NCI-H146 (cell line): ENCODE measurements around the gene ZNF335.

Source experiments
- DNase-seq: peaks from one replicate; lab custom pipeline; 2025; lab: John Stamatoyannopoulos, UW

Gene ZNF335

GRCh38 chr20:45971675-45972499 lies at the start of gene ZNF335:
ZNF335 (minus strand) TSS chr20:45972203; CDS start chr20:45971410, 793 bp downstream.
- DNase-seq = peak; percentile 96

DNA sequence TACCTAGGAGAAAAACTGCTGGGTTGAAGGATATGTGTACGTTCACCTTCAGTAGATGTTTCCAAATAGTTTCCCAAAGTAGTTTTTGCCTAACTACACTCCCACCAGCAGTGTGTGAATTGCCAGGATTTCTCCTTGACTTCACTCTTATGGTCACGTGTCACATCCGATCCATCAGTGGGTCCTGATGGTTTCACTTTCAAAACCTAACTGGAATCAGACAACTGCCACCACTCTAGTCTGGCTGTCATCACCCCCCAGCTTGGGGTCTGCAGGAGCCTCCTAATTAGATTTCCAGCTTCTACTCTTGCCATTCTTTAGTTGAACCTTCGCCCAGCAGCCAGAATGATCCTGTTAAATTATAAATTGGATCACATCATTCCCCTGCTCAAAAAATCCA lies 48.6 kb upstream of the ZNF335 start:
- DNase-seq = no peak

- DNase-seq = no peak
Measured at GRCh38 chr20:46018611-46019010, 46.6 kb upstream of the ZNF335 start.

- DNase-seq = no peak
Measured at GRCh38 chr20:46018112-46018511, 46.1 kb upstream of the ZNF335 start.

- no peak for DNase-seq
Measured at GRCh38 chr20:46017272-46017671, 45.3 kb upstream of the ZNF335 start.

- DNase-seq = no peak
Measured at GRCh38 chr20:46014517-46015396, 42.8 kb upstream of the ZNF335 start.

DNA sequence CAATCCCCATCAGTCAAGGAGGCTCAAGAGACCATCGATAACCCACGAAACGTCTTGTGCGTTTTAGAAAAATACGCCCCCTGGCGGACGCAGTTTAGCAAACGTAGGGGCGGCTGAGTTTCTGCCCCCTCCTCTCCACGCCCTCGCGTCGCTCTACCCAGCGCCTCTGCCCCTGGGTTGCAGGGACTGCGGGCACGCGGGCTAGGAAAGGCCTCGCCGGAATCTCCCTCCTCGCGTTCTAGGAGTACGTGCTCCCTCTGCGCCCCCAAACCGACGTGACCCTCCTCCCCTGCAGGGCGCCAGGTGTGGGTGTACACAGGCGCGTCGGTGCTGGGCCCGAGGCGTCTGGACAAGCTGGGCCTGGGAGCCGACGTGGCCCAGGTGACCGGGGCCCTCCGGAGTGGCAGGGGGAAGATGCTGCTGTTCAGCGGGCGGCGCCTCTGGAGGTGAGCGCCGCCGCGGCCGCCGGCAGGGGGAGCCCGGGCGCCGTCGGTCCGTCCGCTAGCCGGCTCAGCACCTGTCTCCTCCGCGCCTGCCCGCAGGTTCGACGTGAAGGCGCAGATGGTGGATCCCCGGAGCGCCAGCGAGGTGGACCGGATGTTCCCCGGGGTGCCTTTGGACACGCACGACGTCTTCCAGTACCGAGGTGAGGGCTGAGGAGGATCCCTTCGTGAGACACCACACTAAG lies 42.0 kb upstream of the ZNF335 start:
- DNase-seq = peak; percentile 86

- DNase-seq = peak; percentile 75
Measured at GRCh38 chr20:46013322-46013828, 41.4 kb upstream of the ZNF335 start.

GRCh38 chr20:46012921-46013320 lies 40.9 kb upstream of the ZNF335 start:
- no peak for DNase-seq

DNA sequence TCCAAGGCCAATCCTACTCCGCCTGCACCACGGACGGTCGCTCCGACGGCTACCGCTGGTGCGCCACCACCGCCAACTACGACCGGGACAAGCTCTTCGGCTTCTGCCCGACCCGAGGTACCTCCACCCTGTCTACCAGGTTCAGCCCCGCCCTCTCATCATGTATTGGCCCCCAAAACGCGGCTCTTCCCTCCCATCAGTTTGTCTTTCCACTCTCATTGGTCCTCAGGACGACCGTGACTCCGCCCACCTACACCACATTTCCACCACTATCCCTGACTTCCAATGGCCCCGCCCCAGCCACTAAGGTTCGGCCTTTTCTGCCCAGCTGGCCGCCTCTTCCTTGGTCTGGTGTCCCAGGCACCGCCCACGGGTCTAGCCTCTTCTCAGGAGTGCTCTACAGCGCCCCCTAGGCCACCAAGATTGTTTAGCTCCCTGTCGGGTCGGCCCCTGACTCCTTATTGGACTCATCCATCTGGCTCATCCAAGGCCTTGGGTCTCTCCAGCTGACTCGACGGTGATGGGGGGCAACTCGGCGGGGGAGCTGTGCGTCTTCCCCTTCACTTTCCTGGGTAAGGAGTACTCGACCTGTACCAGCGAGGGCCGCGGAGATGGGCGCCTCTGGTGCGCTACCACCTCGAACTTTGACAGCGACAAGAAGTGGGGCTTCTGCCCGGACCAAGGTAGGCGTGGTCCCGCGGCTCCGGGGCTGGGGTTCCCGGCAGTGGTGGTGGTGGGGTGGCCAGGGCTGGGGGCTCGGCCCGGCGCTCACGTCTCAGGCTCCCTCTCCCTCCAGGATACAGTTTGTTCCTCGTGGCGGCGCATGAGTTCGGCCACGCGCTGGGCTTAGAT lies 39.9 kb upstream of the ZNF335 start:
- peak; percentile 30 for DNase-seq

- DNase-seq = peak; percentile 37
Measured at GRCh38 chr20:46010491-46011391, 38.7 kb upstream of the ZNF335 start.

DNA sequence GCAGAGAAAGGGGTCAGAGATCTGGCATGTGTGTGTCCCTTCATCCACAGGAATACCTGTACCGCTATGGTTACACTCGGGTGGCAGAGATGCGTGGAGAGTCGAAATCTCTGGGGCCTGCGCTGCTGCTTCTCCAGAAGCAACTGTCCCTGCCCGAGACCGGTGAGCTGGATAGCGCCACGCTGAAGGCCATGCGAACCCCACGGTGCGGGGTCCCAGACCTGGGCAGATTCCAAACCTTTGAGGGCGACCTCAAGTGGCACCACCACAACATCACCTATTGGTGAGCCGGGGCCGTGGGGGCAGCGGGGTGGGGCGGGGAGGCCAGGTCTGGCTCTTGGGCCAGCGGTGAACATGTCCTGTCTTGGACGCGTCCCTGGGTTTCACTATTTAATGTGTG lies 37.8 kb upstream of the ZNF335 start:
- no peak for DNase-seq

- DNase-seq = no peak
Measured at GRCh38 chr20:46007671-46008070, 35.7 kb upstream of the ZNF335 start.

- DNase-seq = no peak
Measured at GRCh38 chr20:46006964-46007363, 35.0 kb upstream of the ZNF335 start.

DNA sequence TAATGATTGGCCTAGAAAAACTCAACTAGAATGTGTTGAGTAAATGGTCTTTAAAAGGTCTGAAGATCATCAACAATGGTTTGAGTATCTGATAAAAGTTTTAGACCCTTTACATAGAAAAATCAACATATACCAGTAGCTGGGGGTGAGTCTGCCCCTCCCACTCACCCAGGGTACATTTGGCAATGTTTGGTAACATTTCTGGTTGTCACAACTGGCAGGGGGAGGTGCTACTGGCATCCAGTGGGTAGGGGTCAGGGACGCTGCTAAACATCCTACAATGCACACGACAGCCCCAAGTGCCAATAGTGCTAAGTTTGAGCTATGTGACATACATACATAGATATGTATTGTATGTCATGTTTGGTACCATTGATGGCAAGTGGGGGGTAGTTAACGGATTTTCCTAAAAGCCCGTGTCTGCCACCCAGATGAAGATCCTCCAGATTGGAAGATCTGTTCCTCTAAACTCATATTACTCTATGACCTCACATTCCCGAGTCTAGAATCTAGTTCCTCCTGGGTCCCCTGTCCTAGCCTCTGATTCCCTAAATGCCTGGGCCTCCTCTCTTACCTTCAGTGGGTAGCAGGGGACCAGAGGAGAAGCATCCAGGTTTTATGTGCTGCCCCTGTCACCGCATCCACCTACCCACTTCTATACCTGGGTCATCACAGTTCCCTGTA lies 34.2 kb upstream of the ZNF335 start:
- DNase-seq = no peak

DNA sequence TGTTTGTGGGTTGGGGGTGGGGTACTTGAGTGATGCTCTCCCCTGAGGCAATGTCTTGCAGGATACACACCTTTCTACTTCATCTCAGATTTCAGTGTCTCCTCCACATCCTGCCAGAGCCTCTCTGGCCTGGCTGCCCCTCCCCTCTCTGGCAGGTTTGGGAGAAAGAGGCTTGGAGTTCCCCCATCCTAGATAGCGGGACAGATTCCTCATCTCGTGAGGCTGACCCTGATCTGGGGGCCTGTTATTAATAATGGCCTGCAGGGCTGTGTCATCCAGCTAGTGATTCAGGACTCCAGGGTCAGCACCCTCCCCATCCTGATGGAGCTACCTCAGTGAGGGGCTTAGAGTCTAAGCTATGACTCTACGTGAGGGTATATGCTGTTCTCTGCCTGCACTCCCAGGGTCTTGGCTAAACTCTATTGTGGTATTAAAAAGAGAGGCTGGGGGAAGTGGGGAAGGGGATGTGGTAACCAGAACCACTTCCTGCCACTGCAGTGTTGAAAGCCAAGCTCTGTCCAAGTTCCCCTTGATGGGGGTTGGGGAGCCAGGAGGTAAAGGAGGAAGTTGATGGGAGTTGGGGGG lies 33.0 kb upstream of the ZNF335 start:
- DNase-seq = peak; percentile 58

DNA sequence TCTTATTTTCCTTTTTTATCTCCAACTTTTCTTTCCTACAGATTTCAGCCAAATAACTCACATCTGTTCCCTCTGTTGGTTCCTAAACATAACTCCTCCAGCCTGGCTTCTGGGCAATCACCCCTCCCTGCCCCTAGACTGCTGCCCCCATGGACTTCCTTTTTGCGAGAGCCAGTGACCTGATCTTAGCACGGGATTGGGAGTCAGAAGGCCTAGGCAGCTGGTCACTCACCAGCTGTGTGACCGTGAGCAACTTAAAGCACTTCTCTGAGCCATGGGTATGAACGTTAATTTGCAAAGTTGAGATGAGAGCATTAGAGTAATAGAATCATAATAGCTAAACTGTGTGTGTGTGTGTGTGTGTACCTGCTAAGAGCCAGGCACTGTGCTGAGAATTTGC lies 32.2 kb upstream of the ZNF335 start:
- no peak for DNase-seq

GRCh38 chr20:46002008-46002407 lies 30.0 kb upstream of the ZNF335 start:
- no peak for DNase-seq

GRCh38 chr20:46001498-46001897 lies 29.5 kb upstream of the ZNF335 start:
- DNase-seq = no peak
